Measurements from ENCODE around the gene REV1. TPM values are rescaled to one million over a fixed set of nuclear protein-coding genes. Genes with fewer than 3 reads are reported as not detected.

REV1 gene
- total and polyA plus RNA-seq, 2 of the 8 experiments (the other 6 are each of a cell fraction or from before 2014, with no cell fraction given) = 16.6 to 34.3 TPM

DNA sequence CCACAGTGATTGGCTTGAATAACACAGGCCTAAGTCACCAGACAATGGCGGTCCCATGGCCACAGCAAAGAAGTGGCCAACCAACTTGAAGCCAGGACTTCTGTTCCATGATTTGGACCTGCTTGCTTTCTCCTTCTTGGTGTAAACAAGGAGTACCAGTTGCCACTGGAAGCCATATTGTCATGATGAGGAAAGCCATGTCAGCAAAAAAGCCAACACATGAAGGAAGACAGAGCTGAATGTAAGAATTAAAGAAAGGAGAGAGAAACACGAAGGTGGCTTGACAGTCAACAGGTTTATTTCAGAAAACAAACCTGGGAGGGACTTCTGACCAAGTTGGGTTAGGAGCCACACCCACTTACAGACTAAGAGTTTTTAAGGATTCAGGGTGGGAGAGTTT, 32.3 kb upstream of the REV1 start:
- FAIRE-seq (no peak), DNase-seq (ENCODE audit: low read depth in 1 of 2, low spot score in 2 of 2) (no peak)
- no peaks in the 10 kb centered on the region for H3K4me1 ChIP-seq (replicated peaks in 1 of 4; ENCODE audit: control insufficient read depth in 3 of 4, insufficient read depth in 4 of 4, low read length in 3 of 4)
- H3K4ac ChIP-seq (replicated peaks; ENCODE audit: insufficient read length, low read depth, low read length) = no peak overlapping the region
- no peak overlapping the region for H2BK20ac ChIP-seq (ENCODE audit: low read length)
- H2BK12ac ChIP-seq (ENCODE audit: low read depth, low read length) = no peak overlapping the region
- H2AK5ac ChIP-seq (ENCODE audit: low read depth, low read length) = no peak overlapping the region
- H2BK120ac ChIP-seq (replicated peaks; ENCODE audit: low read depth, low read length) = no peak overlapping the region
- WGBS, 2 experiments (ENCODE audit: extremely low coverage in 1 of 2, insufficient coverage in 1 of 2, insufficient read length in 1 of 2, insufficient replicate concordance in 2 of 2, low coverage in 1 of 2, low lambda C conversion rate in 2 of 2, missing lambda C conversion rate in 1 of 2) = 84% methylated on average over 2 of the region's 2 CpGs; no CpG with 5 or more reads in 1 of the 2 experiments
- no peak overlapping the region for H3K23ac ChIP-seq (ENCODE audit: insufficient read length)
- no peaks in the 10 kb centered on the region for H3K79me1 ChIP-seq (ENCODE audit: low read depth, low read length)
- no peak overlapping the region for H3K9ac ChIP-seq (replicated peaks in 1 of 4; ENCODE audit: extremely low read depth in 1 of 4, low read depth in 3 of 4, low read length in 3 of 4)
- no peak overlapping the region for H4K8ac ChIP-seq (ENCODE audit: extremely low read depth, insufficient read depth, low read length)
- peak; percentile 38; the same call in 1 of the 2 replicates for TF ChIP-seq MAFK (IDR thresholded peaks at IDR 0.05; ENCODE audit: low read depth, low read length)
- no peak for TF ChIP-seq CEBPB (IDR thresholded peaks at IDR 0.05; ENCODE audit: low read depth, low read length)
- H2AFZ ChIP-seq (ENCODE audit: low read length) = no peak overlapping the region
- H4K5ac ChIP-seq (ENCODE audit: insufficient read length, low read depth, low read length) = no peak overlapping the region
- no peak overlapping the region for H2BK15ac ChIP-seq (ENCODE audit: low read length)
- ChIA-PET CTCF (ENCODE audit: partially characterized antibody) (no interaction called here), POLR2A (ENCODE audit: partially characterized antibody) (no interaction called here)
- H4K20me1 ChIP-seq (replicated peaks in 1 of 2; ENCODE audit: control insufficient read depth in 1 of 2, insufficient read depth in 2 of 2, low read length in 2 of 2) = no peaks in the 10 kb centered on the region
- H3K9me3 ChIP-seq (ENCODE audit: insufficient read depth in 2 of 2, low read depth in 1 of 2, low read length in 1 of 2) = 0 out of 4 replicates have a peak, but pooled peaks cover 0 to 2% of the 10 kb centered on the region in 2 experiments
- H3K79me2 ChIP-seq (ENCODE audit: control insufficient read depth in 1 of 2, insufficient read depth in 2 of 2, low read length in 2 of 2) = no peaks in the 10 kb centered on the region
- no peak overlapping the region for H3K27ac ChIP-seq (ENCODE audit: low read depth, low read length)
- H3K4me2 ChIP-seq (ENCODE audit: insufficient read depth in 1 of 2, low read depth in 2 of 2, low read length in 2 of 2) = no peak overlapping the region
- no peaks in the 10 kb centered on the region for H3K23me2 ChIP-seq (ENCODE audit: low read depth, low read length)
- H4K91ac ChIP-seq (replicated peaks; ENCODE audit: insufficient read length, low read length) = no peak overlapping the region
- H3K27me3 ChIP-seq (replicated peaks in 1 of 4; ENCODE audit: control insufficient read depth in 3 of 4, extremely low read depth in 1 of 4, insufficient read depth in 3 of 4, low read length in 3 of 4) = no peaks in the 10 kb centered on the region
- no peak overlapping the region for H3K14ac ChIP-seq (ENCODE audit: insufficient read length)
- no peak overlapping the region; the same call in 1 of the 2 replicates for H2BK5ac ChIP-seq (ENCODE audit: low read depth, low read length)
- H3K36me3 ChIP-seq (ENCODE audit: control insufficient read depth in 2 of 4, insufficient read depth in 4 of 4, low read length in 3 of 4) = no peaks in the 10 kb centered on the region
- no peak overlapping the region for H3K4me3 ChIP-seq (ENCODE audit: extremely low read depth in 1 of 4, insufficient read depth in 2 of 4, low read depth in 3 of 4, low read length in 4 of 4)
- no peak overlapping the region for H3K18ac ChIP-seq (ENCODE audit: extremely low read depth, low read length)
- H3K56ac ChIP-seq (replicated peaks; ENCODE audit: insufficient read length, low read depth, low read length) = no peak overlapping the region

Measured in H1 (cell line).